Measurements from ENCODE around the gene RAD9A.

Gene RAD9A

DNA sequence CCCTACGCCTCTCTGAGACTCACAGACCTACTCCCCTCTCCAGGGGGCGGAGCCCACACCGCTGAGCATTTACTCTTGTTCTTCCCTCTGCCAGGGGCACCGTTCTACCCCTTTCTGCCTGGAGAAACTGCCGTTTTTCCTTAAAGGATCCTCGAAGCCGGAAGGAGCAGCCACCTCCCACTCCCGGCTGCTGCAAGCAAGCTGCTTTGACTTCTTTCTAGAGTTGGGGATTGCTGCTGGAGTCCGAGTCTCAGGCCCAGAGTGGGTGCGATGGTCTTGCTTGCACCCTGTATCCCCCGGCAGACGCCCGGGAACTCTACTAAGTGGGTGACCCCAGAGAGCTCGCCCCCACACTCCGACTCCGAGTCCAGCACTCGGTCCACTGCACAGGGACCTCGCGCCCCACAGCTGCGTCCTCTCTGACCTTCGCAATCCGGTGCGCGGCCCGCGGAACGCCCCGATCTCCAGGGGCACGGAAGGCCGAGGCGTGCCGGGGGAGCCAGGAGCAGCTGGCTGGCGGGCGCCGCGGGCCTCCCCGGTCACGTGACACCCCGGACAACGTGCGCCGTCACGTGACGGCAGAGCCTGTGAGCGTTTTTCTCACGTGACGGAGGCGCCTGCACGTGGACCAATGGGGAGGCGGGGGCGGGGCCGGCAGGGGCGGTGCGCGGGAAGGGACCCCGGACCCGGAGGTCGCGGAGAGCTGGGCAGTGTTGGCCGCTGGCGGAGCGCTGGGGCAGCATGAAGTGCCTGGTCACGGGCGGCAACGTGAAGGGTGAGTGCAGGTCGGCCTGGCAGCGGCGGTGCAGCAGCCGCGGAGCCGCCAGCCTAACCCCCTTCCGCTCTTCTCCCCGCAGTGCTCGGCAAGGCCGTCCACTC lies at the start of gene RAD9A:
RAD9A (plus strand) TSS at position 683 of the 879 bp plus-strand sequence; CDS start at position 742, 59 bp downstream.
- TF ChIP-seq, protein P1, sequence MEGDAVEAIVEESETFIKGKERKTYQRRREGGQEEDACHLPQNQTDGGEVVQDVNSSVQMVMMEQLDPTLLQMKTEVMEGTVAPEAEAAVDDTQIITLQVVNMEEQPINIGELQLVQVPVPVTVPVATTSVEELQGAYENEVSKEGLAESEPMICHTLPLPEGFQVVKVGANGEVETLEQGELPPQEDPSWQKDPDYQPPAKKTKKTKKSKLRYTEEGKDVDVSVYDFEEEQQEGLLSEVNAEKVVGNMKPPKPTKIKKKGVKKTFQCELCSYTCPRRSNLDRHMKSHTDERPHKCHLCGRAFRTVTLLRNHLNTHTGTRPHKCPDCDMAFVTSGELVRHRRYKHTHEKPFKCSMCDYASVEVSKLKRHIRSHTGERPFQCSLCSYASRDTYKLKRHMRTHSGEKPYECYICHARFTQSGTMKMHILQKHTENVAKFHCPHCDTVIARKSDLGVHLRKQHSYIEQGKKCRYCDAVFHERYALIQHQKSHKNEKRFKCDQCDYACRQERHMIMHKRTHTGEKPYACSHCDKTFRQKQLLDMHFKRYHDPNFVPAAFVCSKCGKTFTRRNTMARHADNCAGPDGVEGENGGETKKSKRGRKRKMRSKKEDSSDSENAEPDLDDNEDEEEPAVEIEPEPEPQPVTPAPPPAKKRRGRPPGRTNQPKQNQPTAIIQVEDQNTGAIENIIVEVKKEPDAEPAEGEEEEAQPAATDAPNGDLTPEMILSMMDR (IDR thresholded peaks at IDR 0.05; ENCODE audit: low read depth, low read length), result no peak
- H3K4me3 ChIP-seq (ENCODE audit: low read depth, low read length), result peak within 1 kb of the TSS; percentile 83

DNA sequence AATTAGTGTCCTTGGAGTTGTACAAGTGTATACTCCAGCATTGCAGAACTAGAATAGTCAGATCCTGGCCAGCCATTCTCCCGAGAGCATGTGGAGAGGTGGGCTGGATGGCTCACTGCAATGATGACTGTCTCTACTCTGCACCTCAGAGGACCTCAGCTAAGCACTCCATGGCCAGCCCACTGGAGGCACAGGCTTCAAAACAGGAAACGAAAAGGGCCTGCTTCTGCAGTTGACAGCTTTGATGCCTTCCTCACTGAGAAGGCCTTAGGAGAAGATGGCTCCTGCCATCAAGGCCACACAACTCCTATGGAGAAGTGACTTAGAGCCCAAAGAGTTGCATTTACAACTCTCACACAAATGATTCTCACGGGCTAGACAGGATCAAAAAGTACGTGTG lies 47.5 kb upstream of the RAD9A start:
- no peak overlapping the region for H3K4me3 ChIP-seq (ENCODE audit: low read depth, low read length)
- TF ChIP-seq, protein P1 (IDR thresholded peaks at IDR 0.05; ENCODE audit: low read depth, low read length), result no peak

DNA sequence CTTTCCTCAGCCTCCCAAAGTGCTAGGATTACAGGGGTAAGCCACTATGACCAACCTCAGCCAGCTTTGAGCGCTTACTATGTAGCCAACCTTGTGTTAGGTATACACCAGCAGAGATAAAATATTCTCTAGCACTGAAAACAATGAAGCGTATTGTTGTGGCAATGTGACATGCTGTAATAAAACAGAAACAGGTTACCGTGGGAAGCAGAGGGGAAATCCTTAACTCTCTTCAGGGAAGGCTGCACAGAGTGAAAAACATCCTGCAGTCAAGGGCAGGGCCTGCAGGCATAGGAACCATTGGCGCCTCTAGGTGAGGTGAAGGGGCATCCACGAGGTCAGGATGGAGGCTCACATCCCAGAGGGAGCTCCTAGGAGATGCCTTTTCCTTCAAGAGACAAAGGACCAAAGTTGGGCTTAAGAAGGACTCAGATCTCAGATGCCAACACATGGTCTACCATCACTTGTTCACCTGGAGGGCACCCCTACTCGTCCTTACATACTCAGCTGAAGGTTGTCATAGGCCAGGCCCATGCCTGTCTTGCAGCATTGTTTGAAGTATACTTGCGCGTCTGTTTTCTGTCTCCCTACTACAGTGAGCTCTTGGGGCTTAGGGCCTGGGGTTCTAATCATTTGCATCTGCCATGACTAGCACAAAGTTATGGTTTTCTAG lies 46.4 kb upstream of the RAD9A start:
- H3K4me3 ChIP-seq (ENCODE audit: low read depth, low read length), result no peak overlapping the region
- TF ChIP-seq, protein P1 (IDR thresholded peaks at IDR 0.05; ENCODE audit: low read depth, low read length), result no peak

DNA sequence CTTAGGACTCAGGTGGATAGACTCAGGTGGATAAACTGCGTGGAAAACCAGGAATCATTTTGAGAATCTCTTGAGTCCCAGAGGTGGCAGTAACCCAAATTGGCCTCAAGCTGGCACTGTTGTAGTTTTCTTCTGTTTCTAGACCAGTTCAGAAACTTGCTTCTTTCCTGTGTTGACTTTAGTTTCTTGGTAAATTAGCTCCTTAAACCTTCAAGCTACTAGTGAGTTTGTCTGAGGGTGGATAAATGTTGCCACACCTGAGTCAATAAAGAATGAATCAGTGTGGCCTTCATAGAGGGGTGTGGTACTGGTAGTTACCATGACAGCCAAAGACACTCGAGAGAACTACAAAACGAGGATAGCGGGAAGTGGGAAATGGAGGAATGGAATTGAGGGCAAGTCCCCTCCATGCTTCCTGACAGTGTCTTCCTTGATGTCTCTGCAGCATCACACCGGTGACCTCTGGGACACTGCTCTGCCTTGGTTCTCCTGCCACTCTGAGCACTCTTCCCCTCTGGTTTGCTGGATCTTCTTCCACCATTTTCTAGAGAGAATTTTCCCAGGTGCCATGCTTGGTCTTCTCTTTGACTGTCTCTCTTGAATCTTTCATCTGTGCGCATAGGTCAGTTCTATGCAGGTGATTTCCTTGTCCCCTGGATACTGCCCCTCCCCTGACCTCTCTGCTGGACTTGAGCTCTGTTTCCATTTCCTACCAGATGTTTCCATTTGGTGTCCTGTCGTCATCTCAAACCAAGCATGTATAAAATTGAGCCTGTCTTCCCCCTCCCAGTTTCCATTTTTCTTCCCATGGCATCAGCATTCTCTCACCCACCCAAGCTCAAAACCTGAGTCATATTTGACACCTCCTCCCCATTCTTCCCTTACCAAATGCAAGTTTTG lies 45.6 kb upstream of the RAD9A start:
- TF ChIP-seq, protein P1 (IDR thresholded peaks at IDR 0.05; ENCODE audit: low read depth, low read length), result peak; percentile 76
- H3K4me3 ChIP-seq (ENCODE audit: low read depth, low read length), result no peak overlapping the region

DNA sequence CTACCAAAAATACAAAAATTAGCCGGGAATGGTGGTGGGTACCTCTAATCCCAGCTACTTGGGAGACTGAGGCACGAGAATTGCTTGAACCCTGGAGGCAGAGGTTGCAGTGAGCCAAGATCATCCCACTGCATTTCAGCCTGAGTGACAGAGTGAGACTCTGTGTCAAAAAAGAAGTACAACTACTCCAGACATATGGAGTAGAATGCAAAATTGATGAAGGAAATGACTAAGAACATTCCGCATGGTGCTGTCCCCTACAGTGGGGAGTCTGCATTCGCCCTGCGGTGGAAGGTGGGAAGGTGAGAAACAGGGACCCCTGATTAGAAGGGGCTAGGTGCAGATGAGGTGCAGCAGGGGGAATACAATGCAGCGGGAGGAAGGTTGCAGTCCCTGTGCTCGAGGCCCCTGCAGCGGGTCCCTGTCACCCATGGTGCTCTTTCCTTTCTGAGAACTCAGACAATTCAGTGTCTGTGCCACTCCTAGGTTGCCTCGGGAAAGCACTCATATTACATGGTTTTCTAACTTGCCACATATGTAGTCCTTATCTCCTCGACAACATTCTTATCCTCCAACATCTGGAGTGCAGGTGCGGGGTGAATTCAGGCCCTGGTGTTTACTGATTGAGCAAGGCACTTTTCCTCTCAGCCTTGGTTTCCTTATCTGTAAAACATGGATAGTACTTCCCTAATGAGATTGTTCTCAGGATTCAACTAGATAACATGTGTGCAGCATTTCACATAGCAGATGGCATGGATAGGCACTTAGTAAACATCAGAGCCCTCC lies 43.6 kb upstream of the RAD9A start:
- TF ChIP-seq, protein P1 (IDR thresholded peaks at IDR 0.05; ENCODE audit: low read depth, low read length), result no peak
- H3K4me3 ChIP-seq (ENCODE audit: low read depth, low read length), result no peak overlapping the region

DNA sequence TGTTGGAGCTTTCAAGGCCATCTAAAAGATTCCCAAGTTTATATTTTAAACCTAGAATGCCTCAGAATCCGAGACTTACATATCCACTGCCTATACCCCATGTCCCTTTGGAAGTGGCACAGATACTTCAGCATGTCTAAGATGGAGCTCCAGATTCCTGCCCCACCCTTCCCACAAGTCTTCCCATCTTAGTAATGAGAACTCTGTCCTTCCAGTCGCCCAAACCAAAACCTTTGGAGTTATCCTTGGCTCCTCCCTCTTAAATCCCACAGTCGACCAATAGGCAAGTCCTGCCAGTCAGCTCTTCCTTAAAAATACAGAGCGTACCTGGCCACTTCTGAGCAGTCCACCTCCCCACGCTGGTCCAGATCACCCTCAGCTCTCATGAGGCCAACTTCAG lies 42.8 kb upstream of the RAD9A start:
- TF ChIP-seq, protein P1 (IDR thresholded peaks at IDR 0.05; ENCODE audit: low read depth, low read length), result no peak

More for the DNA sequence above, 42.8 kb upstream of the RAD9A start:
- no peak overlapping the region for H3K4me3 ChIP-seq (ENCODE audit: low read depth, low read length)
